GM19023 (cell line): ENCODE measurements around the gene GEMIN4.
"Not testable (repeated sequence)": the region's sequence is repeated elsewhere in the genome, so short reads cannot be mapped to it uniquely, and the experiment has no call there.

Experiments
- ATAC-seq: cut with Tn5 transposase; IDR thresholded peaks from one replicate; pipeline ENCODE4 v1.9.1; 2021; ENCODE audit warnings: mild to moderate bottlenecking, moderate library complexity; ENCODE audit not compliant: unreplicated experiment

GEMIN4 gene

GRCh38 chr17:752002-752619, at the start of gene GEMIN4:
TSS of gene GEMIN4 (minus strand) at chr17:752264. CDS start at chr17:752142, 122 bp downstream.
- peak; percentile 90 for ATAC-seq

- ATAC-seq = no peak
Measured at GRCh38 chr17:801660-802059, 49.6 kb upstream of the GEMIN4 start.

- ATAC-seq = no peak
Measured at GRCh38 chr17:800446-801242, 48.6 kb upstream of the GEMIN4 start.

- ATAC-seq = no peak
Measured at GRCh38 chr17:799261-799660, 47.2 kb upstream of the GEMIN4 start.

- ATAC-seq = no peak
Measured at GRCh38 chr17:798246-798645, 46.2 kb upstream of the GEMIN4 start.

- ATAC-seq = no peak
Measured at GRCh38 chr17:797236-797840, 45.3 kb upstream of the GEMIN4 start.

GRCh38 chr17:796609-797008, 44.5 kb upstream of the GEMIN4 start:
- no peak for ATAC-seq

- ATAC-seq = no peak
Measured at GRCh38 chr17:795721-796120, 43.7 kb upstream of the GEMIN4 start.

GRCh38 chr17:795276-795675, 43.2 kb upstream of the GEMIN4 start:
- no peak for ATAC-seq

- no peak for ATAC-seq
Measured at GRCh38 chr17:794876-795275, 42.8 kb upstream of the GEMIN4 start.

GRCh38 chr17:792277-792676, 40.2 kb upstream of the GEMIN4 start:
- no peak for ATAC-seq

- ATAC-seq = no peak
Measured at GRCh38 chr17:791829-792228, 39.8 kb upstream of the GEMIN4 start.

GRCh38 chr17:790874-791247, 38.8 kb upstream of the GEMIN4 start:
- not testable (repeated sequence) for ATAC-seq

- ATAC-seq = not testable (repeated sequence)
Measured at GRCh38 chr17:789931-790873, 38.1 kb upstream of the GEMIN4 start.

- no peak for ATAC-seq
Measured at GRCh38 chr17:789160-789840, 37.2 kb upstream of the GEMIN4 start.

- no peak for ATAC-seq
Measured at GRCh38 chr17:788551-788950, 36.5 kb upstream of the GEMIN4 start.

- ATAC-seq = no peak
Measured at GRCh38 chr17:787641-788221, 35.7 kb upstream of the GEMIN4 start.

- not testable (repeated sequence) for ATAC-seq
Measured at GRCh38 chr17:785901-786300, 33.8 kb upstream of the GEMIN4 start.

- ATAC-seq = no peak
Measured at GRCh38 chr17:784143-784542, 32.1 kb upstream of the GEMIN4 start.
